GM12892 (cell line): ENCODE results near the gene DCC.

Experiments
- POLR2A ChIP-seq: IDR thresholded peaks from 2 replicates; pipeline ENCODE4 v1.6.1; 2011; ENCODE audit warnings: low read depth, low read length, control low read depth
- POLR2AphosphoS5 ChIP-seq: IDR thresholded peaks from 2 replicates; pipeline ENCODE4 v1.6.1; 2011; ENCODE audit warnings: low read depth, low read length, control low read depth
- TAF1 ChIP-seq: IDR thresholded peaks from 2 replicates; pipeline ENCODE4 v1.6.1; 2011; ENCODE audit warnings: low read depth, mild to moderate bottlenecking, control low read depth, low read length, borderline replicate concordance

GRCh38 chr18:53531187-53531586, 1191.2 kb downstream of the DCC start:
- no peak for TF ChIP-seq POLR2AphosphoS5
- no peak for TF ChIP-seq TAF1
- TF ChIP-seq POLR2A, result no peak
